Naive thymus-derived CD8-positive, alpha-beta T cell (primary cell): Measurements from ENCODE around the gene ARNT2. TPM values are rescaled to one million over a fixed set of nuclear protein-coding genes. Genes with fewer than 3 reads are reported as not detected.

Source experiments
- ATAC-seq, 2 donors: fragments of 150-1000 bp; cut with Tn5 transposase in 1 of 2; sonication (Bioruptor Pico), chemical (Tn5 transposase) in 1 of 2; 1 replicate in 1 of 2; 2 replicates in 1 of 2; pipeline ENCODE4 v1.10.0; 2021; ENCODE audit warnings: mild to moderate bottlenecking in 2 of 2, moderate library complexity in 2 of 2
- POLR2A ChIA-PET: fragments of 350-600 bp; sonication (Branson Sonifier 250); formaldehyde crosslinking; loops from one replicate; lab custom pipeline; 2021; ENCODE audit warnings: antibody characterized with exemption; lab: Charles Lee
- DNase-seq, 10 donors: peaks; one replicate each; pipeline versions ENCODE4 v3.0.0 to v3.0.0-alpha.2; 2020 to 2022
- H3K27ac Mint-ChIP-seq, 10 donors: one replicate each; pipeline ENCODE4 v1.8.0; 2020 to 2022; ENCODE audit warnings: mild to moderate bottlenecking in 10 of 10, mixed read lengths in 10 of 10, moderate library complexity in 4 of 10, inconsistent platforms in 1 of 10
- H3K27me3 Mint-ChIP-seq, 5 donors: one replicate each; pipeline ENCODE4 v1.8.0; 2021 to 2022; ENCODE audit warnings: mixed read lengths in 5 of 5
- H3K36me3 Mint-ChIP-seq, 3 donors: one replicate each; pipeline ENCODE4 v1.8.0; 2020 to 2022; ENCODE audit warnings: mixed read lengths in 3 of 3, mild to moderate bottlenecking in 2 of 3, inconsistent platforms in 1 of 3
- H3K4me1 Mint-ChIP-seq, 4 donors: one replicate each; pipeline ENCODE4 v1.8.0; 2021 to 2022; ENCODE audit warnings: mixed read lengths in 4 of 4
- H3K4me3 Mint-ChIP-seq, 10 donors: one replicate each; pipeline ENCODE4 v1.8.0; 2020 to 2022; ENCODE audit warnings: mild to moderate bottlenecking in 10 of 10, mixed read lengths in 10 of 10, moderate library complexity in 6 of 10, inconsistent platforms in 1 of 10
- H3K9me3 Mint-ChIP-seq, 9 donors: one replicate each; pipeline ENCODE4 v1.8.0; 2020 to 2022; ENCODE audit warnings: mixed read lengths in 9 of 9, mild to moderate bottlenecking in 3 of 9, inconsistent platforms in 1 of 9, moderate library complexity in 1 of 9
- polyA plus RNA-seq, 3 donors: library from polyadenylated mRNA; unstranded; fragments of 300-500 nt; fragmentation: Illumina TruSeq; gene quantifications; one replicate each; pipeline ENCODE4 v1.2.3, GENCODE V29; 2021
- total RNA-seq, 8 experiments: library from RNA in 2 of 8; stranded (reverse) in 2 of 8; gene quantifications; one replicate each; pipeline ENCODE4 v1.2.3 and lab custom pipeline; 2021 to 2026

Gene ARNT2
- total and polyA plus RNA-seq, 5 experiments from 2014 or later = not detected

DNA sequence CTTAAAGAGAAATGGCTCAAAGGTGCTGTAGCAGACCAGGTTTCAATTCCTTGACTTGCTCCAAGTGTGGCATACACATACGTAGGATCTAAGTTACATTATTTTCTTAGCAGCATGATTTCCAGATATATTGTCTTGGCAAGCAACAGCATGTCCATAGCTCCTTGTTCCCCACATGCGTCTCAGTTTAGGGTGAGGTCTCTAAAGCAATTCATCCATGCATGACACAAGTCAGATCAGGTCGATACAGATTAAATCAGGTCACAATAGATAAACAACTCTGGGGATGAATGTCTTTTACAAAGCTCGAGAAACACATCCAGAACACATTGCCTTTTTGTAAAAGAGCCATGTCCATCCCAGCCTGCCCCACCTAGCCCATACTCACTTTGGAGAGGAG lies 182.0 kb downstream of the ARNT2 start:
- ATAC-seq (no peak), DNase-seq (no peak)
- POLR2A ChIA-PET = no interaction called here
- H3K36me3 Mint-ChIP-seq = no peaks in the 10 kb centered on the region
- no peaks in the 10 kb centered on the region for H3K9me3 Mint-ChIP-seq
- H3K4me3 Mint-ChIP-seq = no peak overlapping the region
- no peaks in the 10 kb centered on the region for H3K4me1 Mint-ChIP-seq
- no peak overlapping the region for H3K27ac Mint-ChIP-seq
- peaks cover 0 to 10% (median 9%) of the 10 kb centered on the region in 5 donors for H3K27me3 Mint-ChIP-seq

- Mint-ChIP-seq H3K4me3 (no peak overlapping the region), H3K36me3 (no peaks in the 10 kb centered on the region), H3K27ac (no peak overlapping the region), H3K27me3 (peaks cover 0 to 11% (median 10%) of the 10 kb centered on the region in 5 donors), H3K9me3 (no peaks in the 10 kb centered on the region), H3K4me1 (no peaks in the 10 kb centered on the region)
- DNase-seq (no peak), ATAC-seq (no peak)
- POLR2A ChIA-PET = no interaction called here
These were observed 182.8 kb downstream of the ARNT2 start for GRCh38 chr15:80587007-80587406.

GRCh38 chr15:80587816-80588456 lies 183.8 kb downstream of the ARNT2 start:
- Mint-ChIP-seq H3K27ac (no peak overlapping the region), H3K36me3 (no peaks in the 10 kb centered on the region), H3K27me3 (peaks cover 0 to 10% (median 9%) of the 10 kb centered on the region in 5 donors), H3K4me1 (no peaks in the 10 kb centered on the region), H3K4me3 (no peak overlapping the region), H3K9me3 (no peaks in the 10 kb centered on the region)
- DNase-seq = no peak
- POLR2A ChIA-PET = no interaction called here
- no peak for ATAC-seq

DNA sequence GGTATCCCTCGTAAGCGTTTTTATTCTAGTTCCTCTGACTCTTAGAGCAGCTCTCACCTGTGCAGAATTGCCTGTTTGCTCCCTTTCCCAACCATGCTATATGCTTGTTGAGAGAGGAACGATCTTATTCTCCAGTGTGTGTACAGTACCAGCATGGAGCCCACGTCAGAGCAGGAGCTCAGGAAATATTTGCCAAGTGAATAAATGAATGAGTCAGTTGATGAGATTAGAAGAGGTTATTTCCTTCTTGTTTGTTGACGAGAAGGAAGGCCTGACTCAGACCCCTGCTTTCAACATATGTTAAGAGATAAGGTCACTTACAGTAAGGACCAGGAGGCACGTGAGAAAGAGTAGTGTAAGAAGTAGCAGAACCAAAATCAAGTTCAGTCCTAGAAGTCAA lies 184.6 kb downstream of the ARNT2 start:
- ATAC-seq = no peak
- Mint-ChIP-seq H3K36me3 (no peaks in the 10 kb centered on the region), H3K9me3 (no peaks in the 10 kb centered on the region), H3K4me1 (no peaks in the 10 kb centered on the region), H3K27me3 (peaks cover 0 to 10% (median 5%) of the 10 kb centered on the region in 5 donors), H3K27ac (no peak overlapping the region), H3K4me3 (no peak overlapping the region)
- DNase-seq = no peak
- POLR2A ChIA-PET = no interaction called here

DNA sequence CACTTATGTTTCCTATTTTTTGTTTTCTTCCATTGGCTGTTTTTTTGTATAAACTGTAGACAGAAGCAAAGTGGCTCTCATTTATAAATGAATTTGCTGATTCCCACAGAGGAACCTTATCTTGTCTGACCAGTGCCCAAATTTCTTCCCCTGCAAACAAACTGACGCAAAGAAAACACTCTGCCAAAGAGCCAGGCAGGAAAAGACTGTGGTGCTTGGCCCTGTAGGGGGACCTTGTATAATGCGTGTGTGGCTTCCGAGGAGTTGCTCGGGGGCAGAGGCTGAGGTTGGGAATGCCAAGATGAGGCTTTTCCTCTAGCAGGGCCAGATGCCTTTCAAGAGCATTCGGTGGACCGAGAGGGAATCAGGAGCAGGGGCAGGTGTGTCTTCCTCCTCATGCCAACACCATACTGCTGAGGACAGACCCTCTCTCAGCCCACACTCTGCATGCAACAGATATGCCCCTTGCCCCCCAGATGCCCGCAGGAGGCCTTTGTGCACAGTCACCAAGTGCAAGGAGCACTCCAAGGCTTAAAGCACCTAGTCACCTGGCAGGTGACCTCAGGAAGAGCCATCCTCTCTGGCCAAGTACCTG lies 186.7 kb downstream of the ARNT2 start:
- Mint-ChIP-seq H3K9me3 (no peaks in the 10 kb centered on the region), H3K27me3 (peaks cover 0 to 18% (median 0%) of the 10 kb centered on the region in 5 donors), H3K36me3 (no peaks in the 10 kb centered on the region), H3K4me3 (no peak overlapping the region), H3K4me1 (no peaks in the 10 kb centered on the region), H3K27ac (no peak overlapping the region)
- POLR2A ChIA-PET = no interaction called here
- DNase-seq (no peak), ATAC-seq (no peak)

DNA sequence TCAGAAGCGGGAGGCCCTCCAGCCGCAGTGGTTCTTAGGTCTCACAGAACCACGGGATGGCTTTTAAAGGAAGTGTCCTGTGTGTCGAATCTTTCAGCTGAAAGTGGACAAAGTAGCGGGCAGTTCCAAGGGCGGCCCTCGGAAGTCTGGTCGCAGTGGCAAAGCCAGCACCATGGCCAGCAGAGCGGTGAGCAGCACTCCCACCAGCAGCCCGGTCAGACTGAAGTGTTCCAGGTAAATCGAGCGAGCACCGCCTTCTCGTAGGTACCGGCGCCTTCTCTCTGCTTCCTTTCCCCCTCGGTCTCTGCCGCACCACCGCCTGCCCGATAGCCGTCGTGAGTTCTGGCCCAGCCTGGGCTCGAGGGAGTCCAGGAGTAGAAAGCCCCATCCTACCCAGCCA lies 187.3 kb downstream of the ARNT2 start:
- Mint-ChIP-seq H3K27ac (no peak overlapping the region), H3K36me3 (no peaks in the 10 kb centered on the region)
- POLR2A ChIA-PET = no interaction called here

GRCh38 chr15:80591938-80592825 lies 188.0 kb downstream of the ARNT2 start:
- Mint-ChIP-seq H3K27me3 (peaks cover 0 to 26% (median 0%) of the 10 kb centered on the region in 5 donors), H3K36me3 (no peaks in the 10 kb centered on the region), H3K4me3 (no peak overlapping the region), H3K4me1 (no peaks in the 10 kb centered on the region), H3K27ac (no peak overlapping the region), H3K9me3 (peaks cover 0 to 3% (median 0%) of the 10 kb centered on the region in 9 donors)
- DNase-seq = no peak
- no peak for ATAC-seq
- POLR2A ChIA-PET = no interaction called here

More for the DNA sequence above, 187.3 kb downstream of the ARNT2 start:
- Mint-ChIP-seq H3K4me3 (no peak overlapping the region), H3K27me3 (peaks cover 0 to 20% (median 0%) of the 10 kb centered on the region in 5 donors), H3K9me3 (peaks cover 0 to 3% (median 0%) of the 10 kb centered on the region in 9 donors), H3K4me1 (no peaks in the 10 kb centered on the region)
- ATAC-seq (no peak), DNase-seq (no peak)

- H3K27me3 Mint-ChIP-seq = peaks cover 0 to 26% (median 6%) of the 10 kb centered on the region in 5 donors
- no peak for ATAC-seq
These were observed 189.4 kb downstream of the ARNT2 start for GRCh38 chr15:80593486-80594030.

DNA sequence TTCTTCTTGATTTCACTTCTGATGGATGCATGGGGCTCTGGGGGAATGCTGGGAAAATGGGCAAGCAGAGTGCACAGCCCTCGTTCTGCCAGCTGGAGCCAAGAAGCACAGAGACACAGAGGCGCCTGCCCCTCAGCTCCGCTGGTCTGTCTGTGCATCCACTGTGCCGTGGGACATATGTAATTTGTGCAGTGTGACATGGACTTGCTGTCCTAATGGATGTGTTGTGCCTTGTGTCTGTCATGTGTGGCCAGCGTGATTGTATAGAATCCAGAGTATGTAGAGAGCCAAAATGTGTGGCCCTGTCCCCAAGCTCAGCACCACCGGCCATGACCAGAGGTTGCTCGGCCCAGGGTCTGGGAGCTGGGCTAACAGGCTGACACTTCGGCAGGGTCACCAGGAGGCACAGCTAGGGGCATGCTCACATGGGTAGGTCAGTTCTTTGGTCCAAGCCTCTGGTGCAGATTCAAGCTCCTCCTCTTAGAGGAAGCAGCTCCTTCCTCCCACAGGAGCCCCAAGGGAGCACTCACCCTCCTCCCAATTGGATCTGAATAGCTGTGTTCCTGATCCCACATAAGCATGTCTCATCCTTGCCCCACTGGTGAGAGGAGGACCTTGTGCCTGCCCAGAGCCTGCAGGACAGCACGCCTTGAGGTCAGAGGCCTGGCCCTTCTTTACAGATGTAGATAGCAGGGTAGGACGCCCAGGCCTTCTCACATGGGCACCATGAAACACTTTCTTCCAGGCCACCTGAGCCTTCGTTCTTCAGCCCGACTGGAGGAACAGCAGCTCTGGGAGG lies 190.1 kb downstream of the ARNT2 start:
- no peak for ATAC-seq
- peaks cover 0 to 3% (median 0%) of the 10 kb centered on the region in 9 donors for H3K9me3 Mint-ChIP-seq
- POLR2A ChIA-PET = no interaction called here

More at GRCh38 chr15:80593486-80594030, 189.4 kb downstream of the ARNT2 start:
- no peaks in the 10 kb centered on the region for H3K36me3 Mint-ChIP-seq
- no peak overlapping the region for H3K27ac Mint-ChIP-seq
- POLR2A ChIA-PET = no interaction called here
- H3K4me3 Mint-ChIP-seq = no peak overlapping the region
- no peaks in the 10 kb centered on the region for H3K4me1 Mint-ChIP-seq
- H3K9me3 Mint-ChIP-seq = peaks cover 0 to 3% (median 0%) of the 10 kb centered on the region in 9 donors
- DNase-seq = no peak

DNA sequence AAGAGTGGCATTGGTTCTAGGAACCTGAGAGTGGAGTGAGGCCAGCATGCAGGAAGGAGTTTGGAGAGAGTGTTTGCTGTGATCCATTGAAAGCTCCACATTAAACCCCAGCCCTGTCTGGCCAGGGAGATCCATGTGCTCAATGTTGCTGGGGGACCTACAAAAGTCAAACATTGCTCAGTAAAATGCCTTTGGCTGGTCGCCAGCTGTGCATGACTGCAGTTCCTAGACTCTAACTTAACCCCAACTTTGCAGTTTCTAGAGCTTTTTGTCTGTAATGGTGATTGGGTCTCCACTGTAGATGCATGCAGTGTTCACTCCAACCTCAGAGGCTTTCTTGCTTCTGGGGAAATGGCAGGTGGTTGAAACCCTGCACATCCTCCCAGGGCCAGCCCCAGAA lies 191.2 kb downstream of the ARNT2 start:
- no peak for ATAC-seq
- Mint-ChIP-seq H3K4me3 (no peak overlapping the region), H3K27me3 (peaks cover 3 to 30% (median 12%) of the 10 kb centered on the region in 5 donors), H3K36me3 (no peaks in the 10 kb centered on the region), H3K9me3 (peaks cover 0 to 3% (median 0%) of the 10 kb centered on the region in 9 donors), H3K27ac (no peak overlapping the region), H3K4me1 (no peaks in the 10 kb centered on the region)
- no peak for DNase-seq
- POLR2A ChIA-PET = no interaction called here

More for the DNA sequence above, 190.1 kb downstream of the ARNT2 start:
- Mint-ChIP-seq H3K4me1 (no peaks in the 10 kb centered on the region), H3K36me3 (no peaks in the 10 kb centered on the region), H3K27me3 (peaks cover 1 to 26% (median 8%) of the 10 kb centered on the region in 5 donors), H3K27ac (peak overlapping the region in 1 of 10 donors; percentile 21), H3K4me3 (no peak overlapping the region)
- no peak for DNase-seq

GRCh38 chr15:80596521-80596976 lies 192.4 kb downstream of the ARNT2 start:
- H3K27ac Mint-ChIP-seq = no peak overlapping the region
- H3K9me3 Mint-ChIP-seq = peaks cover 0 to 3% (median 0%) of the 10 kb centered on the region in 9 donors
- H3K36me3 Mint-ChIP-seq = no peaks in the 10 kb centered on the region
- peaks cover 6 to 28% (median 18%) of the 10 kb centered on the region in 5 donors for H3K27me3 Mint-ChIP-seq
- no peaks in the 10 kb centered on the region for H3K4me1 Mint-ChIP-seq
- no peak for DNase-seq
- H3K4me3 Mint-ChIP-seq = no peak overlapping the region
- ATAC-seq = no peak
- POLR2A ChIA-PET = no interaction called here

DNA sequence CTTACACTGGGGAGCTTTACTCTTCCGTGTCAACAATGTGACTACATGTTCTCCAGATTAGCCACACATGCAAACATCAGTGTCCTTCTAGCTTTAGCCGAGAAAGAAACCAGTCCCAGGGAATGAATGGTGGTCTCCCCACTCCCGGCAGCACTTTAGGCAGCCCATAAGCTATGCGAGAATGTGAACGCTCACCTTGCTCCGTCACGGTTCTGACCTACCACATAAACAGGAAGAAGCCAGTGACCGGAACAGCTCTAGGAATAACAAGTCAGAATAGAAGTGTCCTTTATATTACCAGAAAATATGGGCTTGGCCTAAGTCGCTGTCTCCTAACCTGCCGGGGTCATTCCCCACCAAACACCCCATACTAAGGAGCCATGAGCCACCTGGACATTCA lies 192.9 kb downstream of the ARNT2 start:
- no peak overlapping the region for H3K27ac Mint-ChIP-seq
- H3K4me1 Mint-ChIP-seq = no peaks in the 10 kb centered on the region
- H3K36me3 Mint-ChIP-seq = no peaks in the 10 kb centered on the region
- peaks cover 6 to 28% (median 17%) of the 10 kb centered on the region in 5 donors for H3K27me3 Mint-ChIP-seq
- DNase-seq = no peak
- no peak overlapping the region for H3K4me3 Mint-ChIP-seq
- peaks cover 0 to 3% (median 0%) of the 10 kb centered on the region in 9 donors for H3K9me3 Mint-ChIP-seq
- ATAC-seq = no peak
- POLR2A ChIA-PET = no interaction called here
